AG08395 (cell line): ENCODE measurements around the gene SH3BP1.

Experiments used
- DNase-seq: peaks from one replicate; pipeline ENCODE4 v3.0.0; 2012; ENCODE audit warnings: mixed read lengths, low spot score

The SH3BP1 gene

DNA sequence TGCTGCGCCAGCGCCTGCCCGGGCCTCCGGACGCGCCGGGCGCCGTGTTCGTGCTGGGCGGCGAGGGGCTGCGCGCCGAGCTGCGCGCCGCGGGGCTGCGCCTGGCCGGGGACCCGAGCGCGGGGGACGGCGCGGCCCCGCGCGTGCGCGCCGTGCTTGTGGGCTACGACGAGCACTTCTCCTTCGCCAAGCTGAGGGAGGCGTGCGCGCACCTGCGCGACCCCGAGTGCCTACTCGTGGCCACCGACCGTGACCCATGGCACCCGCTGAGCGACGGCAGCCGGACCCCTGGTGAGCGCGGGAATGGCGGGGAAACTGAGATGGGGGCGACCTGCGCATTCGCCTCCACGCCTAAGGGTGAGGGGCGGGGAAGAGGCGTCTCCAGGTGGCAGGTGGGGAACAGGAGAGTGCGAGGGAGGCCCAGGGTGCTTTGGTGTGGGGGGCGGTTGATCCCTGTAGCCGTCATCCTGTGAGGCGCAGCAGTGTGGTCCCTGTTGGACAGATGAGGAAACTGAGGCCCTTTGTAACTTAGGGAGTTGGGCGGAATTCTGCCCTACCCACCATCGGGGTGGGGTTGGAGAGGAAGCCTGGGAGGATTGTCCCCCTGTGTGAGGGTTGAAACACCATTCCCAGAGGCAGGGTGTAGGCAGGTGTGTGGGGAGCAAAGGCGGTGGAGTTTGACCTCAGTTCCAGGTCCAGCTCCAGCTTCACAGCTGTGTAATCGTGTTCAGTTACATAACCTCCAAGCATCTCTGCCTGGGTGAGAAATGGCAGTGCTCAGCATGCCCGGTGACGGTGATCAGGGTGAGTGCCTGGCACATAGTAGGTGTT, 19.8 kb downstream of the SH3BP1 start:
- no peak for DNase-seq

DNA sequence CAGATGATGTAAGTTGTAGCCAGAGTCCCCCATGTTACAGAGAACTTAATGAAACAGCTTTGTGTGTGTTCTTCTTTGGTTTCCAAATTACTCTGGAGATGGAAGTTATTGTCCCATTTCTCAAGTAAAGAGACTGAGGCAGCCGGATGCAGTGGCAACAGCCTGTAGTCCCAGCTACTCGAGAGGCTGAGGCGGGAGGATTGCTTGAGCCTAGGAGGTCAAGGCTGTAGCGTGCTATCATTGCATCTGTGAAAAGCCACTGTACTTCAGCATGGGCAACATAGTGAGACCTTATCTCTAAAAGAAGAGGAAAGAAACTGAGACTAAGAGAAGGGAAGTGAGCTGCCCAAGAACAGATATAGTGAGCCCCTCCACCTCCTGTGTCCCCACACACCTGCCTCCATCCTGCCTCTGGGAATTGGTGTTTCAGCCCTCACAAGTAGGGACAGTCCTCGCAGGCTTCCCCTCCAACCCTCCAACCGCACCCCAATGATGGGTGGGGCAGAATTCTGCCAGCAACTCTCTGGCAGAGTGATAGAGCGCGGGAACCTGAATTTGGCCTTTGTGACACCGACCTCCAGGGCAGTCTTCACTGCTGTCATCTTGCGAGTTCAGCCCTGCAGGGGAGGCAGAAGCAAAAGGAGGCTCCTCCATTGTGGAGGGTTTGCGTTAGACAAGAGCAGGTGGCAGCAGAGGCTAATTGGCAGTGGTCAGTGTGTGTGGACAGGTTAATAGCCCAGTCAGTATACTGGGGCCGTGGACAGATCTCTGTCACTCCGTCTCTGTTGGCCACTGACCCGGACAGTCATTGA, 20.6 kb downstream of the SH3BP1 start:
- DNase-seq, result no peak

DNA sequence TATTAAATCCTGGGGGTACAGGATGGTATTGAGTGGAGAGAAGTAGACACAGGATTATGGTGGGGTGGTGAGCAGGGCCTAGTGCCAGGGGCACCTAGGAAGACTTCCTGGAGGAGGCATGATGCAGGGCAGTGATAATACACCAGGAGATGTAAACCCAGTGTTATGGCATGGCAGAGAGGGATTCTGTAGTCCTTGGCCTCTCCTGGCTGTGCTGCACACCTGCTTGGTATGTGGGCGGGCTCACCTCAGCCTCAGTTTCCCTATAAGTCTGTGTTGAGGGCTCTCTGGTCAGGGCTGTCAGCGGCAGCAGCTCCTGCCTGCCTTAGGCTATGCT, 21.2 kb downstream of the SH3BP1 start:
- DNase-seq, result no peak

DNA sequence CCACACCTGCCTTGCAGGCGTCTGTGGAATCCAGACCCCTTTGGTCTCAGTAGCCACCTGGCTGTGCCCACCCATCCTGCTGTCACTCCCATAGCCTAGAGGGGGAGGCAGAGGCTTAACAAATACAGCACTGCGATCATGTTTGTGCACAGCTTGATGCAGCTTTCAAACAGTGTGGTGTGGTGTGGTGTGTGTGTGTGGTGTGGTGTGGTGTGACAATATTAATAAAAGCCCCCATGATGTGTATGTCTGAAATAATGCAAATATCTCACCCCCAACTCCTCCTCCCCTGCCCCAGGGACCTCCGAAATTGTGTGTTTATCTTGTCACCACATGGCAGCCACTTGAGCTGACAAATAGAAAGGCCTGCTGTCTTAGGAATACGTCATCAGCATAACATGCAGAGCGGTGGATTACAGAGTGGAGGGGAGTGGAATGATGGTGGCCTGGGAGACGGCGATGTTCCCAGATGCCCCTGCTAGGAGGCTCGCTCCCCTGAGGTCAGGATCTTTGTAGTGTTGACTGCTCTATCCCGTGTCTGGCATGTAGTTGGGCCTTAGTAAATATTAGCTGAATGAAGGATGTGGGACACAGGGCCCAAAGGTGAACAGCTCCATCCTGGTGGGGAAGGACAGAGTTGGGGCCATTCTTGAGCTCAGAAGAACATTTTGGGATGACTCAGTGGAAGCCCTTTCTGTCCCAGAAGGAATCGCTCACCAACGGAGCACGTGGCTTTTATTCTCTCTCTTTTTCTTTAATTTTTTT, 21.9 kb downstream of the SH3BP1 start:
- peak; percentile 61 for DNase-seq

DNA sequence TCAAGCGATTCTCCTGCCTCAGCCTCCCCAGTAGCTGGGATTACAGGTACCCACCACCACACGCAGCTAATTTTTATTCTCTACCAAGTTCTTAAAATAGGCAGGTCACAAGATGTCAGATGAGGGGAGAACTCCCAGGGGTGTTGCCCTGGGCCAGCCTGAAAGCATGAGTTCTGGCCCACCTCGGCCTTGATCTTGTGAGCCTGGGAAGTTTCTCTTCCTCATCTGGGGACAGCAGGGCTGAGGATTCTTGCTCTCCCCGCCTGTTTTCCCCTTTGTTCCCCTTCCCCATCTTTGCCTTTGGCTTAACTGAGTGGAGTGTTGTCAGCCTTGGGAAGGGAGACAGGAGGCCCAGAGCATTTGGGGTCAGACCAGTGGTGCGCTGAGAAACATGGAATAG, 22.6 kb downstream of the SH3BP1 start:
- no peak for DNase-seq

DNA sequence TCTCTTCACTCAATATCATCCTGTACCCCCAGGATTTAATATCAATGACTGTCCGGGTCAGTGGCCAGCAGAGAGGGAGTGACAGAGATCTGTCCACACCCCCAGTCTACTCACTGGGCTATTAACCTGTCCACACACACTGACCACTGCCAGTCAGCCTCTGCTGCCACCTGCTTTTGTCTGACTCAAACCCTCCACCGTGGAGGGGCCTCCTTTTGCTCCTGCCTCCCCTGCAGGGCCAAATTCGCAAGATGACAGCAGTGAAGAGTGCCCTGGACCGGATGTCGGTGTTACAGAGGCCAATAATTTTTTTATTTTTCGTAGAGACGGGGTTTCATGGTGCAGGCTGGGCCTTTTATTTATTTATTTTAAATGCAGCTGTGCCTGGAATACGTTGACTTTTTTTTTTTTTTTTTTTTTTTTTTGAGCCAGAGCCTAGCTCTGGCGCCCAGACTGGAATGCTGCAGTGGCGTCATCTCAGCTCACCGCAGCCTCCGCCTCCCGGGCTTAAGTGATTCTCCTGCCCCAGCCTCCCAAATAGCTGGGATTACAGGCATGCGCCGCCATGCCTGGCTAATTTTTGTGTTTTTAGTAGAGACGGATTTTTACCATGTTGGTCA, 24.2 kb downstream of the SH3BP1 start:
- DNase-seq, result no peak

DNA sequence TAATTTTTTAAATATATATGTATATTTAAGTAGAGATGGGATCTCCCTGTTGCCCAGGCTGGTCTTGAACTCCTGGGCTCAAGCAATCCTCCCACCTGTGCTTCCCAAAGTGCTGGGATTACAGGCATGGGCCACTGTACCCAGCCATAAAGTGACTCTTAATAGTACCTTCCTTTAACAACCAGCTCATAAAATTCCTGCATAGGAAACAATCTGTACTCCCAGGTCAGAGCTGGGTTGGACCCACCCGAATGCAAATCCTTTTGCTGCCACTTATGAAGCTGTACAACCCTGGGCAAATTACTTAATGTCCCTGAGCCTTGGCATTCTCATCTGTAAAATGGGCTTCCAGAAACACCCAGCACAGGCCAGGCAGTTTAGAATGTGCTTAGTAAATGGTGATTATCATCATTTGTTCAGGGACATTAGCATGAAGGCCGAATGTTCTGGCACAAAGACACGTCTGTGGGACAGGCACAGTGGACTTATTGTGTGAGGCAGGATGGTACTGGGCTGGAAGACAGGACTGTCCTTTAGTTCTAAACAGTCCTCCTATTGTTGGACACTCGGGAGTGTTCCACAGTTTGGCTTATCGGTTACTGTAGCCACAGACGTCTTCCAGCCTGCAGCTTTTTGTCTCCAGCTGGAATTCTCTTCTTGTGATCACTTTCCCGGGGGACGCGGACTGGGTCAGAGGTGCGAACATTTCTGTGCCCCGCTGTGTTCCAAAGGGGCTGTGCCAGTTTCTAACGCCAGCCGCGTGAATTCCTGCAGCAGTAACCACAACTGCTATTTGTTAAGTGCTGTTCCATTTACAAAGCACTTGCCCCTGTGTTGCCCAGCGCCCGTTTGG, 25.0 kb downstream of the SH3BP1 start:
- no peak for DNase-seq

DNA sequence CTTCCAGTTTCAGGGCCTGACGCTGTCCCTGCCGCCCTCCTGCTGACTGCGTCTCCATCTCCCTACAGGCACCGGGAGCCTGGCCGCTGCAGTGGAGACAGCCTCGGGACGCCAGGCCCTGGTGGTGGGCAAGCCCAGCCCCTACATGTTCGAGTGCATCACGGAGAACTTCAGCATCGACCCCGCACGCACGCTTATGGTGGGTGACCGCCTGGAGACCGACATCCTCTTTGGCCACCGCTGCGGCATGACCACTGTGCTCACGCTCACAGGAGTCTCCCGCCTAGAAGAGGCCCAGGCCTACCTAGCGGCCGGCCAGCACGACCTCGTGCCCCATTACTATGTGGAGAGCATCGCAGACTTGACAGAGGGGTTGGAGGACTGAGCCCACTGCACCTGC, 26.0 kb downstream of the SH3BP1 start:
- no peak for DNase-seq

- peak; percentile 38 for DNase-seq
Measured at GRCh38 chr22:37669586-37669985, 30.1 kb downstream of the SH3BP1 start.

- no peak for DNase-seq
Measured at GRCh38 chr22:37672206-37672919, 32.9 kb downstream of the SH3BP1 start.

GRCh38 chr22:37672920-37673455, 33.5 kb downstream of the SH3BP1 start:
- no peak for DNase-seq

DNA sequence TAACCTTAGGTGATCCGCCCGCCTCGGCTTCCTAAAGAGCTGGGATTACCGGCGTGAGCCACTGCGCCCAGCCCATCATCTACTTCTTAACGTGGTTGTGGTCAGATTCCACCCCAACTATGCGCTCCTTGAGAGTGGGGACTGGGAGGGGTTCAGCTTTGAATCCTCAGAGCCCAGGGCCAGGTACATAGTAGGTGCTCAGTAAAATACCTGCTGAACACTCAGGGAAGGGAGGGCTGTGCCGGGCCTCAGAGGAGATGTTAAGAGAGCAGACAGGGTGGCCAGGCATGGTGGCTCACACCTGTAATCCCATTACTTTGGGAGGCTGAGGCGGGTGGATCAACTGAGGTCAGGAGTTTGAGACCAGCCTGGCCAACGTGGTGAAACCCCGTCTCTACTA, 34.8 kb downstream of the SH3BP1 start:
- DNase-seq, result no peak

DNA sequence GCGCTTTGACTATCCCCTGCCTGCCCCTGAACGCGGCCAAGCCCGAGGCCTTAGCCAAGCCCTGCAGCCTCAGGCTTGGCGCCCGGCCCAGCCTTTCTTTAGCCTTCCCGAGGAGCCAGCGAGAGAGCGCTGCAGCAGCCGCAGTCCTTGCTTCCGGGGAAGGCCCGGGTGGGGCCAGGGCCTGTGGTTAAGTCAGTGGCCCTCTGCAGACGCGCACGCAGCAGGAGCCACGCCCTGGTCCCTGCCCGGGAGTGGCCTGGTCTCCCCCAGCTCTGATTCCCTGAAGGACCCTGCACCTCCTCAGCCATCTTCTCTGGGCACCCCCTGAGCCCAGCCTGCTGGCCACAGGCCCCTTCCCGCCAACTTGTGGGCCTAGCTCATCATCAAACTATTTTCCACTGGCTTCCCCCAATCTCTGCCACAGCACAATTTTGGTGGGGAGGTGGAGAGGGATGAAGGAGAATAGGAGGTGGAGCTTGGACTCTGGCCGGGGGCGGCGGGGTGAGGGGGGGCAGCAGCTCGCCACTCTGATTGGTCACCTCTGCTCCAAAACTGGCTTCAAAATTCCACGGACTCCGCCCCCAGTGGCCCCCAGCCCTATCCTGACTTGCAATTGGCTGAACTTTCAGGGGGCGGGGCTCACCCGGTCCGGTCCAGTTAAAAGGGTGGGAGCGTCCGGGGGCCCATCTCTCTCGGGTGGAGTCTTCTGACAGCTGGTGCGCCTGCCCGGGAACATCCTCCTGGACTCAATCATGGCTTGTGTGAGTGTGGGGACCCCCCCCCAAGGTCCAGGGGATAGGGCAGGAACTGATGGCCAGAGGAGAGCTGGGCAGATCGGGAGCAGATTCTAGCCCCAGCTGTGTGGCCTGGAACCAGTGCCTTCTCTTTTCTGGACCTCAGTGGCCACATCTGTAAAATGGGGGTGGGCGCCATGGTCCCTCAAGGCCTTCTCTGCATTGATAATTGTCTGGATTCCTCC, 35.8 kb downstream of the SH3BP1 start, which contains the start of gene LGALS1:
Gene LGALS1 (plus strand): TSS at position 686 of the 979 bp plus-strand sequence. CDS start 67 bp downstream, at position 753.
- peak; percentile 98 for DNase-seq

GRCh38 chr22:37675930-37676735, 36.7 kb downstream of the SH3BP1 start:
- no peak for DNase-seq

DNA sequence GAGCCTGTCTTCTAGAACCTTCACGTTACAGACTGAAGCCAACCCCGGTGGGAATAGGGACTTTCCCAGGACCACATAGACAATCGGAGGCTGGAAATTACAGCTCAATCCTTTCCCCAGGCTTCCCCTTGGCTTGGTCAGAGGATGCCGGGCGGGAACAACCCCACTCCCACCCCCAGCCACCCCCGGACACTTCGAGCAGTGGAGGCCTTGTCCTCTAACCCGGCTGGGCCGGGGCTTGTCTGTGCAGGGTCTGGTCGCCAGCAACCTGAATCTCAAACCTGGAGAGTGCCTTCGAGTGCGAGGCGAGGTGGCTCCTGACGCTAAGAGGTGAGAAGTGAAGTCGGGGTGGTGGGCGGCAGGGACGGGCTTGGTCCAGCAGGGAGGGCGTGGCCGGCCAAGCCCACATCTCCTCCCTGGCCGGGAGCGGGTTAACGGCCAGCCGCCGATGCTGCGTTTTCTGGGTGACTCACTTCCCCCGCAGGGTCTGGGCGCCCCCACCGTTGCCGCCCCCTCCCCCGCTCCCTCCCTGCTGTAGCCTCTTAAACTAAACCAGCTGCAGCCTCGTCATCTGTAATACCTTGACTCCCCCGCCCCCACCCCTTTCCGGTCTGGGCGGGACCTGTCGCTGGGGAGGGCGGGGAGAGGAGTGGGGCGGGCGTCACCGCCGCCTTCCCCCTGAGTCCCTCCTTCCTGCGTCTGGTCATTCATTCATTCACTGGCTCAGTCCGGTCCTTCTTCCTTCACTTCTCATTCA, 37.4 kb downstream of the SH3BP1 start:
- DNase-seq, result peak; percentile 81

DNA sequence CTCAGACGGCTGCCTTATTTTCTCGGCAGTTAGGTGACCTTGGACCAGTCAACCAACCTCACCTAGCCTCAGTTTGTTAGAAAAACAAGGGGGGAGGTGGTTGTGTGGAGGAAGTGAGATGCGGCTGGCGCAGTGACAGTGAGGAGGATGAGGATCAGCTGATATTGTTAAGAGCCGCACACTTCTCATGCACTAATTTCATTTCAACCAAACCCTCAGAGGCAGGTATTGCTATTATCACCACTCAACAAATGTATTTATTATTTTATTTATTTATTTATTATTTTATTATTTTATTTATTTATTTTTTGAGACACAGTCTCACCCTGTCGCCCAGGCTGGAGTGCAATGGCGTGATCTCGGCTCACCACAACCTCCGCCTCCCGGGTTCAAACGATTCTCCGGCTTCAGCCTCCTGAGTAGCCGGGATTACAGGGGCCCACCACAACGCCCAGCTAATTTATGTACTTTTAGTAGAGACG, 38.1 kb downstream of the SH3BP1 start:
- DNase-seq, result no peak

DNA sequence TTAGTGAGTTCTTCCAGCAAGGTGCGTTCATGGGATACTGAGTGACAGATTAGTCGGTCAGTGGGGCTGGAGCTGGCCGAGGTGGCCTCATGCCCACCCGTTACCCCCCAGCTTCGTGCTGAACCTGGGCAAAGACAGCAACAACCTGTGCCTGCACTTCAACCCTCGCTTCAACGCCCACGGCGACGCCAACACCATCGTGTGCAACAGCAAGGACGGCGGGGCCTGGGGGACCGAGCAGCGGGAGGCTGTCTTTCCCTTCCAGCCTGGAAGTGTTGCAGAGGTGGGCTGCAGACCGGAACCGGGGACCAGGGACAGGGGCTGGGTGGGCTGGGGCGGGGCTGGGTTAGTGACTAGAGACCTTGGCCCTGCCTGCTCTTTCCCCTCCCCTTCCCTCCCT, 38.9 kb downstream of the SH3BP1 start:
- no peak for DNase-seq
